OCI-LY7 (cell line): ENCODE data around the gene ERI3. TPM values are rescaled to one million over a fixed set of nuclear protein-coding genes. Genes with fewer than 3 reads are reported as not detected.

Experiments
- BruUV-seq: library from RNA; stranded (reverse); fragments of 400-500 nt; replicated peaks from 2 replicates; lab custom pipeline; 2021; lab: Mats Ljungman, UMichigan
- CTCF ChIA-PET: fragments of 300-600 bp; sonication (Branson Sonifier 250); formaldehyde crosslinking; loops from one replicate; lab custom pipeline; 2022; ENCODE audit warnings: antibody characterized with exemption; ENCODE audit not compliant: unreplicated experiment; lab: Charles Lee
- POLR2A ChIA-PET: fragments of 300-600 bp; sonication (Branson Sonifier 250); formaldehyde crosslinking; loops from one replicate; lab custom pipeline; 2022; ENCODE audit warnings: antibody characterized with exemption; lab: Charles Lee
- DNase-seq: peaks from one replicate; pipeline ENCODE4 v3.0.0-alpha.2; 2015; ENCODE audit warnings: low spot score
- H2AFZ ChIP-seq: fragments of 200-600 bp; sonication (generic), shearing (Covaris generic); 2 replicates; pipeline ENCODE4 v1.6.1; 2014; ENCODE audit warnings: mild to moderate bottlenecking, antibody characterized with exemption, low read length, moderate library complexity
- H3K27ac ChIP-seq: fragments of 200-600 bp; sonication (generic); 2 replicates; pipeline ENCODE4 v1.5.1; 2014; ENCODE audit warnings: mixed run types, low read depth, mild to moderate bottlenecking, moderate library complexity, low read length, inconsistent platforms; ENCODE audit not compliant: poor library complexity, severe bottlenecking
- H3K36me3 ChIP-seq: fragments of 200-600 bp; sonication (generic); 2 replicates; pipeline ENCODE4 v1.6.1; 2014; ENCODE audit warnings: mild to moderate bottlenecking, antibody characterized with exemption, low read length, moderate library complexity, mixed read lengths; ENCODE audit not compliant: insufficient read depth
- H3K4me1 ChIP-seq: fragments of 200-600 bp; sonication (generic); 2 replicates; pipeline ENCODE4 v1.5.1; 2014; ENCODE audit warnings: mild to moderate bottlenecking, low read length; ENCODE audit not compliant: insufficient read depth, poor library complexity, severe bottlenecking
- H3K4me2 ChIP-seq: fragments of 200-600 bp; sonication (generic); 2 replicates; pipeline ENCODE4 v1.6.1; 2014; ENCODE audit warnings: mild to moderate bottlenecking, low read length
- H3K4me3 ChIP-seq: fragments of 200-600 bp; sonication (generic); 2 replicates; pipeline ENCODE4 v1.5.1; 2014; ENCODE audit warnings: mild to moderate bottlenecking, low read depth, low read length; ENCODE audit not compliant: poor library complexity, severe bottlenecking
- H3K79me2 ChIP-seq: fragments of 200-600 bp; sonication (generic); 2 replicates; pipeline ENCODE4 v1.6.1; 2016; ENCODE audit warnings: low read depth, mild to moderate bottlenecking, low read length, moderate library complexity, mixed read lengths; ENCODE audit not compliant: insufficient read depth
- H3K9me2 ChIP-seq: fragments of 200-600 bp; sonication (generic); 2 replicates; pipeline ENCODE4 v1.6.1; 2016; ENCODE audit warnings: mild to moderate bottlenecking, low read length, mixed read lengths; ENCODE audit not compliant: insufficient read depth
- H3K9me3 ChIP-seq: fragments of 200-600 bp; sonication (generic); 2 replicates; pipeline ENCODE4 v1.6.1; 2014; ENCODE audit warnings: mild to moderate bottlenecking, mixed run types, low read length, mixed read lengths
- H4K20me1 ChIP-seq: fragments of 200-600 bp; sonication (generic); 2 replicates; pipeline ENCODE4 v1.6.1; 2014; ENCODE audit warnings: mild to moderate bottlenecking, antibody characterized with exemption, low read length, moderate library complexity, mixed read lengths; ENCODE audit not compliant: insufficient read depth
- CTCF ChIP-seq: fragments of 200-600 bp; sonication (generic); conservative IDR thresholded peaks from 2 replicates; pipeline ENCODE4 v1.5.1; 2014; ENCODE audit warnings: mild to moderate bottlenecking, antibody characterized with exemption, low read length, moderate library complexity, mixed read lengths
- EZH2phosphoT487 ChIP-seq: fragments of 200-600 bp; sonication (generic); IDR thresholded peaks from 2 replicates; pipeline ENCODE4 v1.6.1; 2018; ENCODE audit warnings: low read depth, borderline replicate concordance, mild to moderate bottlenecking, mixed run types, antibody characterized with exemption, low read length, moderate library complexity, mixed read lengths
- intact Hi-C: fragments of 100-400 bp; cut with micrococcal nuclease; formaldehyde crosslinking; loops from one replicate; pipeline ENCODE4 v1.10.0; 2022; ENCODE audit not compliant: unreplicated experiment
- total RNA-seq, 2 experiments: library from RNA; depleted of rRNA in 1 of 2; stranded (reverse); fragments of >200 nt in 1 of 2; shearing (Covaris generic) in 1 of 2; gene quantifications; 2 replicates each; pipeline ENCODE4 v1.2.3, GENCODE V29; 2014 to 2022

The ERI3 gene
- total RNA-seq, 2 experiments from 2014 or later = 46.5 to 47.4 TPM

DNA sequence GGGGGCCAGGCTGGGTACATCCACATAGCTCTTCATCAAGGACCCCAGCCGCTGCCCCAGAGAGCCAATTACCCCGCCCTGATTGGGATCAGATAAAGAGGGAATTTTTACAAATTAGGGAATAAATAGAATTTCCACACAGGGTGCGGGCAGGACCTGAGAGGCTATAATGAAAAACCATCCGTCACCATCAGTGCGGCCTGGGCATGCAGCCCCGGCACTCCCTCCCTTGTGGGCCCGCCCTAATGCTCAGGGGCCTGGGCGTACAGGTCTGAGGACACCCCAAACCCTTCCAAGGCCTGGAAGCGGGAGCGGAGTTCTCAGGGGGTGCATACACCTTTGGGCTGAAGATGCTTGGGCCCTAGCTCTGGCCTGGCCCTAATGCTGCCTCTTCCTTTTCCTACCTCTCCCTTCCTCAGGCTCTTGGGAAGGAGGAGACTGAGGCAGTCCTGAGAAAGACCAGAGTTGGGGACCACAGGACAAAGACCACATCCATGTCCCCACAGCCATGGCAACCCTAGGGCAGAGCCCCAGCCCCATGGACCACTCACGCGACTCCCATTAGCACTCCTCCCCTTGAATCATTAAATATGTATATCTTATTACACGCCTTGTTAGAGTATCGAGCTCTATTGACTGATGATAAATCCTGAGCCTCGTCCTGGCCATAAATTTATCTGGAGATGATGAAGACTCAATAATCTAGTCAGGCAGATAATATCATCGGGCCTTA, 125.5 kb downstream of the ERI3 start:
- ChIA-PET POLR2A (no interaction called here), CTCF (no interaction called here)
- Histone ChIP-seq H3K4me3 (no peak overlapping the region), H3K9me3 (no peaks in the 10 kb centered on the region), H3K9me2 (no peaks in the 10 kb centered on the region), H3K4me2 (no peak overlapping the region), H3K79me2 (no peaks in the 10 kb centered on the region), H3K27ac (no peak overlapping the region), H4K20me1 (no peaks in the 10 kb centered on the region), H2AFZ (no peak overlapping the region), H3K4me1 (no peaks in the 10 kb centered on the region), H3K36me3 (no peaks in the 10 kb centered on the region)
- BruUV-seq = no TSS peak
- TF ChIP-seq EZH2phosphoT487 = no peak
- TF ChIP-seq CTCF = no peak
- DNase-seq = no peak
- intact Hi-C loops = no loop called here

DNA sequence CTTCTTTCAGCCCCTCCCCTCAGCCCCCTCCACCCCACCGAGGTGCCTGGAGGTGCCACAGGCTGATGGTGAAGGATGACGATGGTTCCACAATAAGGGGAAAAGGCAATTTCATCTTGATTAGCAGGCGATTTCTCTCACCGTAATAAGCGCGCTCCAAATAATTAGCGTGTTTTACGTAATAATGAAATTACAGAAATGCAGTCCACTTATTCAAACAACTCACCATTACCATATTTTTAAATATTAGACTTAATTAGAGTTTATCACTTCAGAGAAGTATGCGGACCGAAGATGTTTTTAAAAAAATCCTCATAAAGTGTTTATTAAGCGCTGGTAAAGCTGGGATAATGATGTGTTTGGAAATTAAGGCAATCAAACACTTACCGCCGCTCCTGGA, 126.8 kb downstream of the ERI3 start:
- Histone ChIP-seq H3K79me2 (no peaks in the 10 kb centered on the region), H3K27ac (no peak overlapping the region), H3K4me3 (no peak overlapping the region), H2AFZ (no peak overlapping the region), H4K20me1 (no peaks in the 10 kb centered on the region), H3K4me1 (no peaks in the 10 kb centered on the region), H3K9me2 (no peaks in the 10 kb centered on the region), H3K36me3 (no peaks in the 10 kb centered on the region), H3K4me2 (no peak overlapping the region), H3K9me3 (no peaks in the 10 kb centered on the region)
- ChIA-PET POLR2A (no interaction called here), CTCF (no interaction called here)
- no peak for TF ChIP-seq EZH2phosphoT487
- no peak for TF ChIP-seq CTCF
- DNase-seq = no peak
- BruUV-seq = no TSS peak
- intact Hi-C loops = no loop called here

DNA sequence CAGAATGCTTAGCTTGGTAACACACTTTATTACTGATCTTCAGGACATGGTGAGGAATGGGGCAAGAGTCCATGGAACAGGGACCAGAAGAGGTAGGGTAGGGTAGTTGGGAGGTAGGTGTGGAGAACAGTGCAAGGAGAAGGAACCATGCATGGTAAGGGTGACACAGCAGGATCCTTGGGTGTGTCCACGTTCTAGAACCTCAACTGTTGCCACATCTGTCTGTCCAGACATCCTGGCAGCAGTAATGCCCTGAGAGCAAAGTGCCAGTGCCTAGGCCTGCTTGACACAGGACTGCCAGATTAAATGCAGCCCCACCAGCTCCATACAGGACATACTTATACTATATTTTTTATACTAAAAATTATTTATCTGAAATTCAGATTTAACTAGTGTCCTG, 127.8 kb downstream of the ERI3 start:
- Histone ChIP-seq H3K9me2 (no peaks in the 10 kb centered on the region), H3K4me3 (no peak overlapping the region), H4K20me1 (no peaks in the 10 kb centered on the region), H3K9me3 (no peaks in the 10 kb centered on the region), H3K4me2 (no peak overlapping the region), H3K36me3 (peaks cover under 1% of the 10 kb centered on the region; the same call in 1 of the 2 replicates), H3K27ac (no peak overlapping the region), H3K4me1 (no peaks in the 10 kb centered on the region), H2AFZ (no peak overlapping the region), H3K79me2 (no peaks in the 10 kb centered on the region)
- CTCF ChIA-PET = no interaction called here
- DNase-seq = no peak
- BruUV-seq = no TSS peak
- TF ChIP-seq EZH2phosphoT487 = no peak
- no peak for TF ChIP-seq CTCF
- POLR2A ChIA-PET = interaction anchor here (0.5 kb wide), 1 partner anchor 120 kb away, joined by 3 read pairs; no protein-coding TSS in a partner anchor
- intact Hi-C loops = no loop called here
